Right ventricle myocardium inferior (tissue), 1 donor: ENCODE measurements around the gene COL15A1. TPM values are rescaled to one million over a fixed set of nuclear protein-coding genes. Genes with fewer than 3 reads are reported as not detected.
"Not testable (repeated sequence)": the region's sequence is repeated elsewhere in the genome, so short reads cannot be mapped to it uniquely, and the experiment has no call there.

ENCODE experiments used
- ATAC-seq: fragments of 200-7000 bp; cut with Tn5 transposase; one replicate; pipeline ENCODE4 v1.9.1; 2020; ENCODE audit warnings: mild to moderate bottlenecking, moderate library complexity
- DNase-seq: peaks from one replicate; pipeline ENCODE4 v3.0.0; 2021; ENCODE audit errors: missing footprints
- intact Hi-C: fragments of 100-400 bp; cut with DNase I; formaldehyde crosslinking; loops from one replicate; pipeline ENCODE4 v1.11.0; 2022
- total RNA-seq: library from RNA; stranded (reverse); fragmentation: NEBNext Ultra II Directional; extraction: Animal tissue kit (Norgen Biotek cat#: 25700); gene quantifications from one replicate; pipeline ENCODE4 v1.2.1, GENCODE V29; 2021
- donor health status: DM: no; HTN: yes; CAD: no; lungs with severe emphysema.

The COL15A1 gene
- total RNA-seq, 1 donor from 2014 or later, result 58.3 TPM

- ATAC-seq (no peak), DNase-seq (no peak)
- intact Hi-C loops, result no loop called here
Observed at GRCh38 chr9:99074902-99075245, 131.2 kb downstream of the COL15A1 start.

GRCh38 chr9:99075246-99075912 is 131.7 kb downstream of the COL15A1 start:
- ATAC-seq (no peak), DNase-seq (no peak)
- intact Hi-C loops, result no loop called here

- ATAC-seq (no peak), DNase-seq (no peak)
- intact Hi-C loops, result no loop called here
Observed at GRCh38 chr9:99076030-99076429, 132.3 kb downstream of the COL15A1 start.

GRCh38 chr9:99076483-99077171 is 132.9 kb downstream of the COL15A1 start:
- intact Hi-C loops, result no loop called here
- DNase-seq (no peak), ATAC-seq (no peak)

- no peak for ATAC-seq
- intact Hi-C loops, result no loop called here
- no peak for DNase-seq
Observed at GRCh38 chr9:99078717-99079116, 135.0 kb downstream of the COL15A1 start.

GRCh38 chr9:99079542-99079941 is 135.8 kb downstream of the COL15A1 start:
- DNase-seq (no peak), ATAC-seq (no peak)

GRCh38 chr9:99083051-99083450 is 139.3 kb downstream of the COL15A1 start:
- DNase-seq (no peak), ATAC-seq (no peak)
- intact Hi-C loops, result no loop called here

More at GRCh38 chr9:99079542-99079941, 135.8 kb downstream of the COL15A1 start:
- intact Hi-C loops, result no loop called here

GRCh38 chr9:99085949-99086948 is 142.5 kb downstream of the COL15A1 start:
- DNase-seq (no peak), ATAC-seq (peak; percentile 69)
- intact Hi-C loops, result no loop called here

- no peak for DNase-seq
- intact Hi-C loops, result no loop called here
- ATAC-seq, result no peak
Observed at GRCh38 chr9:99087462-99087861, 143.8 kb downstream of the COL15A1 start.

- ATAC-seq (no peak), DNase-seq (no peak)
- intact Hi-C loops, result no loop called here
Observed at GRCh38 chr9:99090336-99091130, 146.8 kb downstream of the COL15A1 start.

- intact Hi-C loops, result no loop called here
- no peak for ATAC-seq
- no peak for DNase-seq
Observed at GRCh38 chr9:99092643-99093491, 149.2 kb downstream of the COL15A1 start.

- ATAC-seq (no peak), DNase-seq (no peak)
- intact Hi-C loops, result no loop called here
Observed at GRCh38 chr9:99093492-99093791, 149.7 kb downstream of the COL15A1 start.

GRCh38 chr9:99095565-99095964 is 151.9 kb downstream of the COL15A1 start:
- no peak for ATAC-seq
- intact Hi-C loops, result no loop called here
- no peak for DNase-seq

- intact Hi-C loops, result no loop called here
- no peak for ATAC-seq
- no peak for DNase-seq
Observed at GRCh38 chr9:99096409-99096808, 152.7 kb downstream of the COL15A1 start.

- ATAC-seq, intact Hi-C loops, DNase-seq: not testable (repeated sequence)
Observed at GRCh38 chr9:99099806-99100585, 156.3 kb downstream of the COL15A1 start.

GRCh38 chr9:99101271-99101670 is 157.6 kb downstream of the COL15A1 start:
- ATAC-seq (no peak), DNase-seq (no peak)
- intact Hi-C loops, result no loop called here

- no peak for DNase-seq
- intact Hi-C loops, result no loop called here
- no peak for ATAC-seq
Observed at GRCh38 chr9:99101812-99102211, 158.1 kb downstream of the COL15A1 start.
